GM12865 (cell line): Measurements from ENCODE around the gene ZCRB1.

ENCODE experiments used
- DNase-seq: peaks from one replicate; pipeline ENCODE4 v3.0.0; 2010; ENCODE audit warnings: low read depth
- H3K4me3 ChIP-seq: 2 replicates; pipeline ENCODE4 v1.5.1; 2011; ENCODE audit warnings: mild to moderate bottlenecking, low read depth, low read length, control low read depth
- TF ChIP-seq, protein P1 (sequence below): IDR thresholded peaks from 2 replicates; pipeline ENCODE4 v1.5.1; 2011; ENCODE audit warnings: low read length, control low read depth, low read depth, inconsistent platforms; ENCODE audit not compliant: insufficient read depth; ENCODE audit errors: missing control alignments

The ZCRB1 gene

DNA sequence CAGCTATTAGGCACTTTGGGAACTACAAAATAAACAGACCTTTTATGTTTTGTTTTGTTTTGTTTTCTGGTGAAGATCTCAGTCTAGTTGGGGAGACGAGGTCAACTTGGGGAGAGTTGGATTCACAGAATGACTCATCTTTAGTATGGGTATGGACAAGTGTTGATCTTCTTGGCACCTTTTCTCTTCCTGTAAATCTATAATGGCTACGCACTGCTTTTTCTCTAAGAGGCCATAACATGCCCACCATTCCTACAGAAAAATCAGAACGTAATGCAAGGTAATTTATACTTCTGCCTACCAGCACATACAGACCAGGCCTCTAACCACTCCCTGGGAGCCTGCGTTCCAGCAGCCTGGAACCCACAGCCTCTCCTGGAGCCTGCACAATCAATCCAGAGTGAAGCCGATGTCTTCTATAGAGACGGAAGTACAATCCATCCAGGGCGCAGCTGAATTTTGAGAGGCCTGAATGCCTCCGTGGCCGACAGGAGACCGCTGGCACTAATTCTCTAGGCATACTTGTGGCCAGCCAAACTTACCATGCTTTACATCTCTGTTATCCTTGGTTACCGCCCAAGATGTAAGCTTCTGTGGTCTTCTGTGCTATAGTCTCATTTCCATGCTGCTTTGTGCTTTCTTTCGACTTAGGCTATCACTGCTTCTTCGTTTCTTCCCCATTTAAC lies 790 bp upstream of the ZCRB1 start:
- DNase-seq, result peak; percentile 28
- TF ChIP-seq, protein P1, sequence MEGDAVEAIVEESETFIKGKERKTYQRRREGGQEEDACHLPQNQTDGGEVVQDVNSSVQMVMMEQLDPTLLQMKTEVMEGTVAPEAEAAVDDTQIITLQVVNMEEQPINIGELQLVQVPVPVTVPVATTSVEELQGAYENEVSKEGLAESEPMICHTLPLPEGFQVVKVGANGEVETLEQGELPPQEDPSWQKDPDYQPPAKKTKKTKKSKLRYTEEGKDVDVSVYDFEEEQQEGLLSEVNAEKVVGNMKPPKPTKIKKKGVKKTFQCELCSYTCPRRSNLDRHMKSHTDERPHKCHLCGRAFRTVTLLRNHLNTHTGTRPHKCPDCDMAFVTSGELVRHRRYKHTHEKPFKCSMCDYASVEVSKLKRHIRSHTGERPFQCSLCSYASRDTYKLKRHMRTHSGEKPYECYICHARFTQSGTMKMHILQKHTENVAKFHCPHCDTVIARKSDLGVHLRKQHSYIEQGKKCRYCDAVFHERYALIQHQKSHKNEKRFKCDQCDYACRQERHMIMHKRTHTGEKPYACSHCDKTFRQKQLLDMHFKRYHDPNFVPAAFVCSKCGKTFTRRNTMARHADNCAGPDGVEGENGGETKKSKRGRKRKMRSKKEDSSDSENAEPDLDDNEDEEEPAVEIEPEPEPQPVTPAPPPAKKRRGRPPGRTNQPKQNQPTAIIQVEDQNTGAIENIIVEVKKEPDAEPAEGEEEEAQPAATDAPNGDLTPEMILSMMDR, result no peak
- H3K4me3 ChIP-seq, result peak overlapping the region; percentile 82

DNA sequence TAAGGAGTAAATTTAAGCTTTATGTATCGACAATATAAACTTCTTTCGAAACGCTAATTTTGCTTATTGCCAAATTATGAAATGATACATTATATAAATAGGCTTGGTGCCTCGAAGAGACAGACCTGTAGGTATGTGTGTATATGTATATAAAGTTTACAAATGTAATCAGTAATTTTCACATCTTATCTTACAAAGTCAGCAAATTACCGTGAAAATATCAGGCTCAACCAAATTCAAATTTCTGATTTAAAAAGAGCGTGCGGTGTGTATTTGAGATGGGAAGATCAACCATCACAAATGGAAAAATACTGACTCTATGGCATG lies 605 bp downstream of the ZCRB1 start:
- H3K4me3 ChIP-seq, result peak overlapping the region; percentile 82
- TF ChIP-seq, protein P1, result no peak
- no peak for DNase-seq

- H3K4me3 ChIP-seq, result no peak overlapping the region
- TF ChIP-seq, protein P1, result no peak
- DNase-seq, result no peak
Measured at GRCh38 chr12:42323856-42324255, 2.0 kb downstream of the ZCRB1 start.

DNA sequence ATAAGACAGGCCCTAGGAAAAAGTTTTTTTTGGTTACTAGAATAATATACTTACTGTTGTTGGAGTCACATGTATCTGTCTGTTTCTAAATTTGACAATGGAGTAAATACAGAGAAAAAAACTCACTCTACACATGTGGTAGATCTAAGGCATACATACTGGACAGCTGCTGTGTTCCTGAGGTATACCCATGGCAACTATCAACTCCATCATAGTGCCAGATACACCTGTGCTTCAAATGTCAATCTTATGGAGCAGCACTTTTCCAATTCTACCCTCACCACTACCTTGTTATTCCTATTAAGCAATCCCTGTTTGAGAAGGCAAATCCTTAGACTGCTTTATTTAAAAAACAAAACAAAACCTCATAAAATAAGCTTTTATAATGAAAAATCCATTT lies 3.3 kb downstream of the ZCRB1 start:
- H3K4me3 ChIP-seq, result no peak overlapping the region
- DNase-seq, result no peak
- TF ChIP-seq, protein P1, result no peak

- DNase-seq, result no peak
- no peak overlapping the region for H3K4me3 ChIP-seq
- TF ChIP-seq, protein P1, result no peak
Measured at GRCh38 chr12:42320796-42321195, 5.1 kb downstream of the ZCRB1 start.

DNA sequence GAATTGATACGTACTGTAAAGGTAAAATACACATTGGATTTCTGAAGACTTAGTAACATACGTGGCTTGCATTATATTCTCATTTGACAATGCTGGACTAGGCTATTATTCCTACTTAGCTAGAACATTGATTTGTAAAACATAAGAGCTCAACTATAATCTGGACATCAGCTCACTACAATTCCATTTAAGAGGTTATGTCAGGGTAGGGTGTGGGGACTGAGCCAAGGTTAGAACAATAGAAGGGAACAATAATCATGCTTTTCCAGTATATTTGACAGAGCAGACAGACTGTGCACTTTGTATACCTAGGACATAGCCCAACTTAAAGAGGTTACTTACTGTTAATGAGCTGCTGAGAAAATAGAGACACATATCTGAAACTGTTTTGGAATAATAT lies 10.8 kb downstream of the ZCRB1 start:
- no peak for DNase-seq
- no peak overlapping the region for H3K4me3 ChIP-seq
- TF ChIP-seq, protein P1, result no peak

- TF ChIP-seq, protein P1, result no peak
- DNase-seq, result no peak
- H3K4me3 ChIP-seq, result no peak overlapping the region
Measured at GRCh38 chr12:42309996-42310395, 15.9 kb downstream of the ZCRB1 start.
